Skeletal muscle satellite cell (primary cell): Measurements from ENCODE around the gene SPATA16.
"Not testable (repeated sequence)": the region's sequence is repeated elsewhere in the genome, so short reads cannot be mapped to it uniquely, and the experiment has no call there.

Experiments
- H3K27me3 ChIP-seq: 2 replicates; pipeline ENCODE4 v1.7.0; 2013; ENCODE audit warnings: low read length; ENCODE audit not compliant: control insufficient read depth, insufficient read depth
- H3K36me3 ChIP-seq: 2 replicates; pipeline ENCODE4 v1.7.0; 2013; ENCODE audit warnings: mild to moderate bottlenecking, control low read depth, low read length; ENCODE audit not compliant: insufficient read depth
- H3K4me1 ChIP-seq: 2 replicates; pipeline ENCODE4 v1.7.0; 2013; ENCODE audit warnings: low read length; ENCODE audit not compliant: control insufficient read depth, insufficient read depth
- H3K4me2 ChIP-seq: 2 replicates; pipeline ENCODE4 v1.7.0; 2013; ENCODE audit warnings: mild to moderate bottlenecking, low read length
- H3K4me3 ChIP-seq: 2 replicates; pipeline ENCODE4 v1.7.0; 2013; ENCODE audit warnings: low read length
- H3K9ac ChIP-seq: 2 replicates; pipeline ENCODE4 v1.7.0; 2013; ENCODE audit warnings: mild to moderate bottlenecking, low read depth, low read length, moderate library complexity
- H3K9me3 ChIP-seq: replicated peaks from 2 replicates; pipeline ENCODE4 v1.7.0; 2013; ENCODE audit warnings: mild to moderate bottlenecking, control low read depth, low read length

Gene SPATA16

GRCh38 chr3:172973799-172974198 lies 167.2 kb downstream of the SPATA16 start:
- no peaks in the 10 kb centered on the region for H3K27me3 ChIP-seq
- H3K9ac ChIP-seq = no peak overlapping the region
- no peak overlapping the region for H3K4me3 ChIP-seq
- H3K36me3 ChIP-seq = no peaks in the 10 kb centered on the region
- H3K4me1 ChIP-seq = no peaks in the 10 kb centered on the region
- no peak overlapping the region for H3K4me2 ChIP-seq
- H3K9me3 ChIP-seq = no peaks in the 10 kb centered on the region

DNA sequence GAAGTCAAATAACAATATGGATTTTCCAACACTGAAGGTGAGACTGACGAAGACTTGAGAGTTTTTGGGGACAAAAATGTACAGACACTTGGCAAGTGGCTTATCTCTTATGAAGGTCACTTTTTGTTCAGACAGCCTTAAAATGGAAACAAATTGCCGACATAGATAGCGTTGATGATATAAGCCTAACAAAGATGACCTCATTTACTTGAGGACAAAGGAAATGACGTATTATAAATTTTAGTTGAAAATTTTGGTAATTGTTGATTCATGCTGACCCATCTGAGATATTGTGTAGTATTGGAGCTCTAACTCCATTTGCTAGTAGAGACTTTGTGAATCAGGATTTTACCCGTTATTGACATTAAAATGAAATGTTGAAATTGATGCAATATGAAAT lies 168.3 kb downstream of the SPATA16 start:
- Histone ChIP-seq H3K9me3 (no peaks in the 10 kb centered on the region), H3K9ac (no peak overlapping the region), H3K4me1 (no peaks in the 10 kb centered on the region), H3K36me3 (no peaks in the 10 kb centered on the region), H3K4me2 (no peak overlapping the region), H3K4me3 (no peak overlapping the region), H3K27me3 (no peaks in the 10 kb centered on the region)

GRCh38 chr3:172972067-172972466 lies 169.0 kb downstream of the SPATA16 start:
- H3K4me2 ChIP-seq = no peak overlapping the region
- H3K36me3 ChIP-seq = no peaks in the 10 kb centered on the region
- no peaks in the 10 kb centered on the region for H3K27me3 ChIP-seq
- H3K9me3 ChIP-seq = no peaks in the 10 kb centered on the region
- H3K4me1 ChIP-seq = no peaks in the 10 kb centered on the region
- H3K4me3 ChIP-seq = no peak overlapping the region
- H3K9ac ChIP-seq = no peak overlapping the region

- no peaks in the 10 kb centered on the region for H3K4me1 ChIP-seq
- no peaks in the 10 kb centered on the region for H3K27me3 ChIP-seq
- no peak overlapping the region for H3K9ac ChIP-seq
- no peaks in the 10 kb centered on the region for H3K9me3 ChIP-seq
- no peak overlapping the region for H3K4me2 ChIP-seq
- H3K4me3 ChIP-seq = no peak overlapping the region
- H3K36me3 ChIP-seq = no peaks in the 10 kb centered on the region
Measured at GRCh38 chr3:172968646-172969045, 172.4 kb downstream of the SPATA16 start.

- Histone ChIP-seq H3K4me3 (no peak overlapping the region), H3K4me1 (no peaks in the 10 kb centered on the region), H3K9ac (no peak overlapping the region), H3K36me3 (no peaks in the 10 kb centered on the region), H3K9me3 (no peaks in the 10 kb centered on the region), H3K27me3 (no peaks in the 10 kb centered on the region), H3K4me2 (no peak overlapping the region)
Measured at GRCh38 chr3:172965256-172965655, 175.8 kb downstream of the SPATA16 start.

GRCh38 chr3:172960626-172961182 lies 180.3 kb downstream of the SPATA16 start:
- not testable (repeated sequence) for H3K4me2 ChIP-seq, H3K4me1 ChIP-seq, H3K9me3 ChIP-seq, H3K36me3 ChIP-seq, H3K27me3 ChIP-seq, H3K4me3 ChIP-seq, H3K9ac ChIP-seq

DNA sequence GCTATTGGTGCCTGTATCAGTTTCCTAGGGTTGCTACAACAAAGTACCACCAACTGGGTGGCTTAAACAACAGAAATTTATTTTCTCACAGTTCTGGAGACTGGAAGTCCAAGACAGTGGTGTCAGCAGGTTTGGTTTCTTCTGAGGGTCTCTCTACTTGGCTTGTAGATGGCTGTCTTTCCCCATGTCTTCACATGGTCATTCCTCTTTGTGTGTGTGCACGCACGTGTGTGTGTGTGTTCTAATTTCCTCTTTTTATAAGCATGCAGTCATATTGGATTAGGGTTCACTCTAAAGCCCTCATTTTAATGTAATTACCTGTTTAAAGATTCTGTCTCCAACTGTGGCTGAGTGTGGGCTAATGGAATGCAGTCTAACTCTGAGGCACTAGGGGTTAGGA lies 182.5 kb downstream of the SPATA16 start:
- peaks cover 5% of the 10 kb centered on the region for H3K27me3 ChIP-seq
- H3K9me3 ChIP-seq = no peaks in the 10 kb centered on the region
- no peak overlapping the region for H3K4me3 ChIP-seq
- no peak overlapping the region for H3K9ac ChIP-seq
- no peaks in the 10 kb centered on the region for H3K36me3 ChIP-seq
- no peaks in the 10 kb centered on the region for H3K4me1 ChIP-seq
- H3K4me2 ChIP-seq = no peak overlapping the region

- Histone ChIP-seq H3K9me3 (no peaks in the 10 kb centered on the region), H3K9ac (no peak overlapping the region), H3K4me2 (no peak overlapping the region), H3K4me1 (no peaks in the 10 kb centered on the region), H3K27me3 (peaks cover 3% of the 10 kb centered on the region), H3K4me3 (no peak overlapping the region), H3K36me3 (no peaks in the 10 kb centered on the region)
Measured at GRCh38 chr3:172953571-172953970, 187.5 kb downstream of the SPATA16 start.

- Histone ChIP-seq H3K4me3 (no peak overlapping the region), H3K27me3 (no peaks in the 10 kb centered on the region), H3K36me3 (no peaks in the 10 kb centered on the region), H3K9me3 (no peaks in the 10 kb centered on the region), H3K9ac (no peak overlapping the region), H3K4me1 (no peaks in the 10 kb centered on the region), H3K4me2 (no peak overlapping the region)
Measured at GRCh38 chr3:172951511-172951910, 189.5 kb downstream of the SPATA16 start.

DNA sequence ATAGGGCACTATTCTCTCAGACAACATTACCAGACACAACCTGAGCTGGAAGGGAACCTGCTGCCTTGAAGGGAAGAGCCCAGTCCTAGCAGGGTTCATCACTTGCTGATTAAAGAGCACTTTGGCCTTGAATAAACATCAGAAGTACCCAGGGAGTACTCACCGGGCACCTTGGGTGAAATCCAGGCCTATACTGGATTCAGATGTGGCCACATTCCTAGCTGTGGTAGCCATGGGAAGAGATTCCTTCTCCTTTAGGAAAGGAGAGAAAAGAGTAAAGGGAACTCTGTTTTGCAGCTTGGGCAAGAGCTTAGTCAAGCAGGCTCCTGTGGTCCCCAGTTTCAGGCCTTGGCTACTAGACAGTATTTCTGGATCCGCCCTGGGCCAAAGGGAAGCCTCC lies 195.0 kb downstream of the SPATA16 start:
- Histone ChIP-seq H3K4me2 (no peak overlapping the region), H3K4me3 (no peak overlapping the region), H3K27me3 (peaks cover 4% of the 10 kb centered on the region), H3K9me3 (no peaks in the 10 kb centered on the region), H3K4me1 (no peaks in the 10 kb centered on the region), H3K36me3 (no peaks in the 10 kb centered on the region), H3K9ac (no peak overlapping the region)

DNA sequence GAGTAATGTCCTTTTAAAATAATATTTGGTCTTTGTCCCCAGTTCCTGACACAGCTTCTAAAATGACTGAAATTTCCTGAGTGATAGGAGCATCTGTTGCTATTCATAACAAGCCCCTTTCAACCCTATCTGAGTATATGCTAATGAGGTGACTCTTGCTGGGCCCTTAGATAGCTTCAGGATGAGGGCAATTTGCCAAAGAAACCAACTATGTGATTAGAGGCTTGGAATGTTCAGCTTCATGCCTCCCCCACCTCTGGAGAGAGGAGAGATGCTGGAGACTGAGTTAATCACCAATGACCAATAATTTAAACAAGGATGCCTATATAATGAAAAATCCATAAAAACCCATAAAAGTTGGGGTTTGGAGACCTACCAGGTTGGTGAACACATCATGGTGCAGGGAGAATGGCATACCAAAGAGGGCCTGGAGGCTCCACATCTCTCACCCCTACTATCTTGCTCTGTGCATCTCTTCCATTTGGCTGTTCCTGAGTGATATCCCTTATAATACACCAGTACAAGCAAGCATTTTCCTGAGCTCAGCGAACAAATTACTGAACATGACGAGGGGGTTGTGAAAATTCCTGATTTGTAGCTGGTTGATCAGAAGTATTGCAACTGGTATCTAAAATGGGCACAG lies 201.3 kb downstream of the SPATA16 start:
- H3K9me3 ChIP-seq = no peaks in the 10 kb centered on the region
- no peak overlapping the region for H3K4me3 ChIP-seq
- H3K4me1 ChIP-seq = no peaks in the 10 kb centered on the region
- no peak overlapping the region for H3K9ac ChIP-seq
- no peak overlapping the region for H3K4me2 ChIP-seq
- H3K36me3 ChIP-seq = no peaks in the 10 kb centered on the region
- no peaks in the 10 kb centered on the region for H3K27me3 ChIP-seq

DNA sequence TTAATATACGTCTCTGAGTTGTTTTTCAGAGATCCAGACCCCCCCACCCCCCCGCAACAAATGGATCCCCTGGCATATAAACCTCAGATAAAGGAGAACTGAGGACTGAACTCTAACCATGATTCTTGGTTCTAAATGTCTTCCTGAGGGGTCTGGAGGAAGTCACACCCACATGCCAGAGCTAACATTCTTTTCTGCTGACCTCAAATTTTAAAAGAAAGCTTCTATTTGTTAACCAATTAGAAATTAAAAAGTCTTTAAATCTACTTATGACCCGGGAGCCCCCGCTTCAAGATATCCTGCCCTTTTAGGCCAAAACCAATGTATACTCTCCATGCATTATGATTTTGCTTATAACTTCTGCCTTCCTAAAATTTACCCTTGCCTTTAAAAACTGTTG lies 202.2 kb downstream of the SPATA16 start:
- Histone ChIP-seq H3K4me2 (no peak overlapping the region), H3K9ac (no peak overlapping the region), H3K36me3 (no peaks in the 10 kb centered on the region), H3K27me3 (no peaks in the 10 kb centered on the region), H3K4me3 (no peak overlapping the region), H3K4me1 (no peaks in the 10 kb centered on the region), H3K9me3 (no peaks in the 10 kb centered on the region)
